Stimulated activated CD4-positive, alpha-beta T cell treated with anti-CD3 and anti-CD28 coated beads, Interleukin-1b, Interleukin-23, amount 100 ng/mL, for 24 hours (primary cell): Measurements from ENCODE around the gene PIEZO1.
"Not testable (repeated sequence)": the region's sequence is repeated elsewhere in the genome, so short reads cannot be mapped to it uniquely, and the experiment has no call there.

Experiments used
- DNase-seq, 4 experiments: peaks; one replicate each; pipeline ENCODE4 v3.0.0-alpha.2; 2020; ENCODE audit warnings: low read depth in 4 of 4, low spot score in 1 of 4

Gene PIEZO1

GRCh38 chr16:88785106-88785924 lies at the start of gene PIEZO1:
TSS of gene PIEZO1 (minus strand) at chr16:88785220. CDS start at chr16:88784964, 256 bp downstream.
- DNase-seq, result peak in 3 of 4 experiments; percentile 63 to 66 (median 64)

GRCh38 chr16:88834670-88835069 lies 49.6 kb upstream of the PIEZO1 start:
- no peak for DNase-seq

- DNase-seq, result no peak
These were observed 48.1 kb upstream of the PIEZO1 start for GRCh38 chr16:88833086-88833485.

- no peak for DNase-seq
These were observed 46.8 kb upstream of the PIEZO1 start for GRCh38 chr16:88831838-88832237.

- no peak for DNase-seq
These were observed 45.8 kb upstream of the PIEZO1 start for GRCh38 chr16:88830783-88831182.

GRCh38 chr16:88830258-88830657 lies 45.2 kb upstream of the PIEZO1 start:
- no peak for DNase-seq

GRCh38 chr16:88828711-88829110 lies 43.7 kb upstream of the PIEZO1 start:
- no peak for DNase-seq

- no peak for DNase-seq
These were observed 42.7 kb upstream of the PIEZO1 start for GRCh38 chr16:88827727-88828126.

- DNase-seq, result no peak
These were observed 41.2 kb upstream of the PIEZO1 start for GRCh38 chr16:88826070-88826840.

- no peak for DNase-seq
These were observed 40.1 kb upstream of the PIEZO1 start for GRCh38 chr16:88825146-88825545.

- no peak for DNase-seq
These were observed 39.4 kb upstream of the PIEZO1 start for GRCh38 chr16:88824256-88825077.

GRCh38 chr16:88823646-88824045 lies 38.6 kb upstream of the PIEZO1 start:
- DNase-seq, result not testable (repeated sequence)

GRCh38 chr16:88822281-88823040 lies 37.4 kb upstream of the PIEZO1 start:
- DNase-seq, result no peak

GRCh38 chr16:88821168-88821850 lies 36.3 kb upstream of the PIEZO1 start:
- no peak for DNase-seq

GRCh38 chr16:88820385-88821025 lies 35.5 kb upstream of the PIEZO1 start:
- DNase-seq, result no peak

GRCh38 chr16:88819126-88819525 lies 34.1 kb upstream of the PIEZO1 start:
- DNase-seq, result no peak

GRCh38 chr16:88818575-88818874 lies 33.5 kb upstream of the PIEZO1 start:
- DNase-seq, result no peak

GRCh38 chr16:88817785-88818574 lies 33.0 kb upstream of the PIEZO1 start:
- no peak for DNase-seq
